A549 (cell line): ENCODE results near the gene KLHL35. TPM values are rescaled to one million over a fixed set of nuclear protein-coding genes. Genes with fewer than 3 reads are reported as not detected.

ENCODE experiments used
- ATAC-seq, 2 experiments: fragments of 200-7000 bp in 1 of 2; fragments of >200 bp in 1 of 2; cut with Nextera tagmentation in 1 of 2; cut with Tn5 transposase in 1 of 2; 3 replicates each; pipeline versions ENCODE4 v1.8.0 to v1.9.1; 2018 to 2020; ENCODE audit warnings: mild to moderate bottlenecking in 1 of 2, moderate library complexity in 1 of 2
- CTCF ChIA-PET: fragments of 300-600 bp; sonication (Branson Sonifier 250); formaldehyde crosslinking; extraction: SDS; loops from one replicate; lab custom pipeline; 2021; ENCODE audit warnings: antibody characterized with exemption, inconsistent platforms; lab: Yijun Ruan, JAX
- POLR2A ChIA-PET: fragments of 350-600 bp; formaldehyde crosslinking; extraction: SDS; loops from one replicate; lab custom pipeline; 2021; ENCODE audit warnings: antibody characterized with exemption, inconsistent platforms; lab: Yijun Ruan, JAX
- DNase-seq, 2 experiments: peaks; one replicate each; pipeline versions ENCODE4 v3.0.0 to v3.0.0-alpha.2; 2011 to 2016; ENCODE audit warnings: low read depth in 1 of 2, low spot score in 1 of 2
- FAIRE-seq: peaks from 2 replicates; lab custom pipeline; 2011; peaks lifted over from hg19 to GRCh38; lab: Jason Lieb, UNC
- H3K27ac ChIP-seq, 2 experiments: fragments of >200 bp; sonication (Bioruptor Twin); formaldehyde crosslinking; 3 replicates each; pipeline ENCODE4 v1.5.1; 2016 to 2017
- H3K4me1 ChIP-seq: fragments of >200 bp; sonication (Bioruptor Twin); formaldehyde crosslinking; 3 replicates; pipeline ENCODE4 v1.6.1; 2016
- H3K4me2 ChIP-seq: fragments of >200 bp; sonication (Bioruptor Twin); formaldehyde crosslinking; 3 replicates; pipeline ENCODE4 v1.6.1; 2016
- H3K4me3 ChIP-seq: fragments of >200 bp; sonication (Bioruptor Twin); formaldehyde crosslinking; 3 replicates; pipeline ENCODE4 v1.5.1; 2016
- H3K9me3 ChIP-seq: fragments of >200 bp; sonication (Bioruptor Twin); formaldehyde crosslinking; 3 replicates; pipeline ENCODE4 v1.6.1; 2016
- CHD2 ChIP-seq: fragments of 150-350 bp; IDR thresholded peaks from 2 replicates; pipeline ENCODE4 v1.6.1; 2014; ENCODE audit warnings: low read length; ENCODE audit not compliant: partially characterized antibody
- E2F6 ChIP-seq: IDR thresholded peaks from 2 replicates; pipeline ENCODE4 v1.6.1; 2012; ENCODE audit warnings: low read depth, borderline replicate concordance
- ELK1 ChIP-seq: fragments of 150-350 bp; IDR thresholded peaks from 2 replicates; pipeline ENCODE4 v1.6.1; 2014; ENCODE audit warnings: low read depth, mild to moderate bottlenecking, low read length
- FOXS1 ChIP-seq: fragments of 250-450 bp; sonication (Bioruptor Pico); IDR thresholded peaks from 2 replicates; pipeline ENCODE4 v1.5.0; 2020; ENCODE audit warnings: mild to moderate bottlenecking, moderate library complexity
- HDAC2 ChIP-seq: fragments of 200-600 bp; sonication (generic); IDR thresholded peaks from 2 replicates; pipeline ENCODE4 v1.6.1; 2016
- HEYL ChIP-seq: fragments of 250-450 bp; sonication (Bioruptor Pico); IDR thresholded peaks from 2 replicates; pipeline ENCODE4 v1.8.0; 2021; ENCODE audit warnings: mild to moderate bottlenecking, moderate library complexity
- HOXA7 ChIP-seq: fragments of 250-450 bp; sonication (Bioruptor Pico); IDR thresholded peaks from 2 replicates; pipeline ENCODE4 v1.5.0; 2020; ENCODE audit warnings: mild to moderate bottlenecking, moderate library complexity
- JUNB ChIP-seq: fragments of >200 bp; sonication (Bioruptor Twin); formaldehyde crosslinking; IDR thresholded peaks from 2 replicates; pipeline ENCODE4 v1.6.1; 2016
- MAZ ChIP-seq: fragments of 150-350 bp; IDR thresholded peaks from 2 replicates; pipeline ENCODE4 v1.6.1; 2014; ENCODE audit warnings: antibody characterized with exemption, low read depth, low read length, borderline replicate concordance
- PBX3 ChIP-seq: IDR thresholded peaks from 2 replicates; pipeline ENCODE4 v1.6.1; 2012
- POLR2AphosphoS2 ChIP-seq: conservative IDR thresholded peaks from 2 replicates; pipeline ENCODE4 v1.6.1; 2012; ENCODE audit warnings: low read length, improper control_type of control experiment, inconsistent platforms
- RAD21 ChIP-seq, 2 experiments: fragments of >200 bp in 1 of 2; sonication (Bioruptor Twin) in 1 of 2; formaldehyde crosslinking in 1 of 2; IDR thresholded peaks in 1 of 2; conservative IDR thresholded peaks in 1 of 2; 2 replicates in 1 of 2; 3 replicates in 1 of 2; pipeline ENCODE4 v1.6.1; 2012 to 2018; ENCODE audit warnings: inconsistent platforms in 1 of 2
- RARB ChIP-seq: fragments of 250-450 bp; sonication (Bioruptor Pico); IDR thresholded peaks from 2 replicates; pipeline ENCODE4 v1.8.0; 2021; ENCODE audit warnings: mild to moderate bottlenecking, moderate library complexity
- RFX5 ChIP-seq: fragments of 450-650 bp; IDR thresholded peaks from 2 replicates; pipeline ENCODE4 v1.7.1; 2014; ENCODE audit warnings: antibody characterized with exemption, mild to moderate bottlenecking, moderate library complexity
- TFCP2L1 ChIP-seq: fragments of 250-450 bp; sonication (Bioruptor Pico); IDR thresholded peaks from 2 replicates; pipeline ENCODE4 v1.5.0; 2021; ENCODE audit warnings: mild to moderate bottlenecking
- USF2 ChIP-seq: fragments of 450-650 bp; IDR thresholded peaks from 2 replicates; pipeline ENCODE4 v1.6.1; 2014; ENCODE audit warnings: antibody characterized with exemption
- ZFP36 ChIP-seq: fragments of 450-650 bp; IDR thresholded peaks from 2 replicates; pipeline ENCODE4 v1.6.1; 2014; ENCODE audit warnings: borderline replicate concordance; ENCODE audit not compliant: partially characterized antibody
- ZSCAN20 ChIP-seq: fragments of 250-450 bp; sonication (Bioruptor Pico); IDR thresholded peaks from 2 replicates; pipeline ENCODE4 v1.8.0; 2022; ENCODE audit warnings: mild to moderate bottlenecking, moderate library complexity
- WGBS: methylation state at CpG from one replicate; pipeline ENCODE4 v1.1.6; 2017; ENCODE audit errors: missing lambda C conversion rate; 5-methylcytosine and 5-hydroxymethylcytosine counted together
- polyA plus RNA-seq, 4 experiments: library from polyadenylated mRNA; depleted of rRNA in 3 of 4; stranded (reverse); fragments of >200 nt; fragmentation: RNase III in 1 of 4; extraction: RNeasy Plus Mini Kit Qiagen cat#74134 plus additional on column Dnase treatment in 1 of 4; gene quantifications; 2 replicates in 3 of 4; 3 replicates in 1 of 4; pipeline ENCODE4 v1.2.3, GENCODE V29; 2011 to 2017

Gene KLHL35
- polyA plus RNA-seq, 2 of the 4 experiments (the other 2 are of a cell fraction): 0.56 to 1.0 TPM

- DNase-seq (no peak), ATAC-seq (no peak), FAIRE-seq (no peak)
- 91% methylated on average over 5 of the region's 9 CpGs for WGBS
- POLR2A ChIA-PET: no interaction called here
- H3K9me3 ChIP-seq: no peaks in the 10 kb centered on the region
- H3K27ac ChIP-seq: no peak overlapping the region
- no peak for TF ChIP-seq MAZ
- no peak for TF ChIP-seq FOXS1 (CRISPR knock-in tag)
- no peak for TF ChIP-seq ZFP36
- no peak for TF ChIP-seq JUNB
- TF ChIP-seq ELK1: no peak
- no peak for TF ChIP-seq PBX3
- TF ChIP-seq RFX5: no peak
- no peak for TF ChIP-seq HEYL (CRISPR knock-in tag)
- no peak overlapping the region for H3K4me2 ChIP-seq
- H3K4me3 ChIP-seq: no peak overlapping the region
- peaks cover 10% of the 10 kb centered on the region; the same call in 2 of the 3 replicates for H3K4me1 ChIP-seq
- CTCF ChIA-PET: interaction anchor here (0.7 to 9.5 kb wide), 10 partner anchors 8 to 580 kb away, joined by 3 to 99 read pairs (median 4); no protein-coding TSS in a partner anchor
These were observed 3.8 kb upstream of the KLHL35 start for GRCh38 chr11:75436806-75437205.

GRCh38 chr11:75435571-75435925 is 2.5 kb upstream of the KLHL35 start:
- ATAC-seq (no peak), DNase-seq (no peak), FAIRE-seq (no peak)
- TF ChIP-seq PBX3: no peak
- no peak for TF ChIP-seq TFCP2L1
- TF ChIP-seq HDAC2: no peak
- TF ChIP-seq RAD21 (conservative IDR thresholded peaks at IDR 0.05 in 1 of 2, IDR thresholded peaks at IDR 0.05 in 1 of 2): no peak
- no peak for TF ChIP-seq HOXA7 (CRISPR knock-in tag)
- TF ChIP-seq HEYL (CRISPR knock-in tag): no peak
- TF ChIP-seq E2F6: no peak
- TF ChIP-seq RARB (CRISPR knock-in tag): no peak
- no peak for TF ChIP-seq USF2
- TF ChIP-seq ZSCAN20: no peak
- TF ChIP-seq CHD2: no peak
- TF ChIP-seq POLR2AphosphoS2: no peak
- no peak overlapping the region for H3K27ac ChIP-seq
- H3K4me3 ChIP-seq: no peak overlapping the region
- H3K4me2 ChIP-seq: no peak overlapping the region
- no peaks in the 10 kb centered on the region for H3K9me3 ChIP-seq
- ChIA-PET CTCF (interaction anchor here (0.8 to 9.5 kb wide), 7 partner anchors 9 to 161 kb away, joined by 3 to 99 read pairs (median 5); no protein-coding TSS in a partner anchor), POLR2A (no interaction called here)
- peaks cover 13% of the 10 kb centered on the region; the same call in 2 of the 3 replicates for H3K4me1 ChIP-seq
- 78% methylated on average over 9 of the region's 9 CpGs for WGBS
